ENCODE measurements around the gene CLEC16A. TPM values are rescaled to one million over a fixed set of nuclear protein-coding genes. Genes with fewer than 3 reads are reported as not detected.

Gene CLEC16A
- polyA plus RNA-seq, 3 donors = 3.4 to 12.0 (median 5.8) TPM

DNA sequence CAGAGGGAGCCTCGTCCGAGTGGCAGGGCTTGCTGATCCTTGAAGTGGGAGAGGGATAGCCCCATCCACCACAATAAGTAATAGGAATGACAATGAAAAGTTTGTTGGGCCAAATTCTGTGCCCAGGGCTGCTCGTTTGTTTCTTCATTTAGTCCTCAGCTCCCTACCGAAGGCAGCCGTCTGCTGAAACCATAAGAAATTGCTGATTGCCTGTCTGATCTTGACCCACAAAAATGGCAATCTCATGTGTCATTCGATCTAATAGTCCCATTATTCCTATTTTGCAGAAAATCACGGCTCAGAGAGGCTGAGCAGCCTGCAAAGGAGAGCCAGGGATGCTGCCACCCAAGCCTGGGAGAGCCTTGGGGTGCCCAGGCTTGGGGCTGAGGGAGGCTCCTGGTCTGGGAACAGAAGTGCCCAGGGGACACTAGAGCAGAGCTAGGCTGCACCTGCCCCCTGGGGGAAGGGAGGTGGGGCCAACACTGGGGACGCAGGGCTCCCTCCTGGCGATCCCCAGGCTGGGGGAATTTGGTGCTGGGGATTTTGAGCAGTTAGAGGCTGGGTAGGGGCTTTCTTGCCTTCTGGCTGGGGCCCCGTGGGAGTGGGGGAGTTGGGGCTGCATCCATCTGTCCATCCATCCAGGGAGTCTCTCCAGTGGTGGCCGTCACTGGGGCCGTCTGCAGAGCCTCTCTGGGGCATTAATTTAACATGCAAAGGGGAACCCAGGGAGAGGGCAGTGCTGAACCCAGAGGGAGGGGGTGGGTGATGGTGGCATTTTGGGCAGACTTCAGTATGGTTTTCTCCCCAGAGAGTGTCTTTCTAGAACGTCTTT lies 258.1 kb downstream of the CLEC16A start:
- Histone ChIP-seq H3K27ac (ENCODE audit: low read depth in 1 of 2, low read length in 2 of 2) (peak overlapping the region; percentile 21 to 59), H3K9me3 (replicated peaks in 1 of 2; ENCODE audit: control insufficient read depth in 1 of 2, insufficient read depth in 1 of 2, low read length in 2 of 2) (peaks cover 0 to 3% of the 10 kb centered on the region in 2 donors), H4K20me1 (ENCODE audit: insufficient read depth, low read length) (no peaks in the 10 kb centered on the region), H2AFZ (ENCODE audit: insufficient read depth, low read depth, low read length, poor library complexity, severe bottlenecking) (peak overlapping the region; percentile 41), H3K9ac (ENCODE audit: insufficient read depth, low read length, poor library complexity, severe bottlenecking) (peak overlapping the region; percentile 31), H3K27me3 (ENCODE audit: control insufficient read depth in 2 of 2, insufficient read depth in 2 of 2, low read length in 2 of 2) (no peaks in the 10 kb centered on the region), H3K36me3 (replicated peaks in 1 of 2; ENCODE audit: control insufficient read depth in 1 of 2, insufficient read depth in 2 of 2, low read length in 2 of 2) (no peaks in the 10 kb centered on the region), H3K4me2 (replicated peaks; ENCODE audit: extremely low read depth, low read length, poor library complexity, severe bottlenecking) (peak overlapping the region; percentile 59), H3K4me1 (ENCODE audit: control insufficient read depth in 1 of 2, insufficient read depth in 2 of 2, low read length in 2 of 2) (peaks cover 66 to 71% of the 10 kb centered on the region in 2 donors), H3K4me3 (replicated peaks in 1 of 3; ENCODE audit: low read depth in 2 of 3, low read length in 3 of 3) (peak overlapping the region in 1 of 3 experiments; percentile 48), H3K79me2 (ENCODE audit: insufficient read depth, low read length) (no peaks in the 10 kb centered on the region)
- intact Hi-C loops (cut with micrococcal nuclease) = loop anchor here in 1 of 2 donors (10.0 kb wide), 1 partner anchor 52 kb away; the partner anchor contains the start of gene SOCS1
- WGBS (ENCODE audit: insufficient coverage) = 4% methylated on average over 9 of the region's 13 CpGs
- peaks cover 4 to 7% of the 10 kb centered on the region in 2 donors for H3K36me3 Mint-ChIP-seq
- TF ChIP-seq, protein P1, sequence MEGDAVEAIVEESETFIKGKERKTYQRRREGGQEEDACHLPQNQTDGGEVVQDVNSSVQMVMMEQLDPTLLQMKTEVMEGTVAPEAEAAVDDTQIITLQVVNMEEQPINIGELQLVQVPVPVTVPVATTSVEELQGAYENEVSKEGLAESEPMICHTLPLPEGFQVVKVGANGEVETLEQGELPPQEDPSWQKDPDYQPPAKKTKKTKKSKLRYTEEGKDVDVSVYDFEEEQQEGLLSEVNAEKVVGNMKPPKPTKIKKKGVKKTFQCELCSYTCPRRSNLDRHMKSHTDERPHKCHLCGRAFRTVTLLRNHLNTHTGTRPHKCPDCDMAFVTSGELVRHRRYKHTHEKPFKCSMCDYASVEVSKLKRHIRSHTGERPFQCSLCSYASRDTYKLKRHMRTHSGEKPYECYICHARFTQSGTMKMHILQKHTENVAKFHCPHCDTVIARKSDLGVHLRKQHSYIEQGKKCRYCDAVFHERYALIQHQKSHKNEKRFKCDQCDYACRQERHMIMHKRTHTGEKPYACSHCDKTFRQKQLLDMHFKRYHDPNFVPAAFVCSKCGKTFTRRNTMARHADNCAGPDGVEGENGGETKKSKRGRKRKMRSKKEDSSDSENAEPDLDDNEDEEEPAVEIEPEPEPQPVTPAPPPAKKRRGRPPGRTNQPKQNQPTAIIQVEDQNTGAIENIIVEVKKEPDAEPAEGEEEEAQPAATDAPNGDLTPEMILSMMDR (IDR thresholded peaks at IDR 0.05) = no peak
- peak in 1 of 3 donors; percentile 67 for DNase-seq
- peaks cover 1 to 3% (median 3%) of the 10 kb centered on the region in 7 donors for H3K9me3 Mint-ChIP-seq
- peak overlapping the region; percentile 50 to 84 for H3K4me3 Mint-ChIP-seq
- H3K27me3 Mint-ChIP-seq (ENCODE audit: low read depth in 3 of 3) = peaks cover 0 to 5% (median 5%) of the 10 kb centered on the region in 3 donors
- H3K27ac Mint-ChIP-seq = peak overlapping the region; percentile 74 to 90 (median 88)
- H3K4me1 Mint-ChIP-seq = peaks cover 78% of the 10 kb centered on the region

DNA sequence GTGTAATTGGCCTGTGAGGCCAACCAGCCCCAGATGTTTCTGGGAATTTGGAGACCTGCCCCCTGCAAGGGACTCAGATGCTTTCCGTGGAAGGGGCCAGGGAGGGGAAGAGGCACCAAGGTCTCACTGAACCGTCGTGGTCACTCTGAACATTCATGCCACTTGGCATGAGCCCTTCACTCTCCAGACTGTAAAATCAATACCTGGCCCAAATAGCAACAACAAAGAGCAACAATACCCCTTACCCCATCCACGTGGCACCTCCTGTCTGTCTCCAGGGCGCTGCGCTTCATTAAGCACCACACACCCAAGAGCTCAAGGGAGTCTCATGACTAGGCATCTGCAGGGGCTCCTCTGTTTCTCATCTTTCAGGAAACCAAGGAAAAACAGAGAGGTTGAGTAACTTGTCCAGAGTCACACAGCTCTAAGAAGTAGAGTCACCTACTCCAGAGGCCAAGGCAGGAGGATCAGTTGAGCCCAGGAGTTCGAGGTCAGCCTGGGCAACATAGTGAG lies 258.8 kb downstream of the CLEC16A start:
- WGBS (ENCODE audit: insufficient coverage) = 83% methylated on average over 4 of the region's 7 CpGs
- Histone ChIP-seq H4K20me1 (ENCODE audit: insufficient read depth, low read length) (no peaks in the 10 kb centered on the region), H3K9me3 (replicated peaks in 1 of 2; ENCODE audit: control insufficient read depth in 1 of 2, insufficient read depth in 1 of 2, low read length in 2 of 2) (peaks cover 0 to 8% of the 10 kb centered on the region in 2 donors), H3K4me3 (replicated peaks in 1 of 3; ENCODE audit: low read depth in 2 of 3, low read length in 3 of 3) (peak overlapping the region in 1 of 3 experiments; percentile 48), H2AFZ (ENCODE audit: insufficient read depth, low read depth, low read length, poor library complexity, severe bottlenecking) (no peak overlapping the region), H3K4me1 (ENCODE audit: control insufficient read depth in 1 of 2, insufficient read depth in 2 of 2, low read length in 2 of 2) (peaks cover 69 to 77% of the 10 kb centered on the region in 2 donors), H3K9ac (ENCODE audit: insufficient read depth, low read length, poor library complexity, severe bottlenecking) (no peak overlapping the region), H3K4me2 (replicated peaks; ENCODE audit: extremely low read depth, low read length, poor library complexity, severe bottlenecking) (no peak overlapping the region), H3K79me2 (ENCODE audit: insufficient read depth, low read length) (no peaks in the 10 kb centered on the region), H3K36me3 (replicated peaks in 1 of 2; ENCODE audit: control insufficient read depth in 1 of 2, insufficient read depth in 2 of 2, low read length in 2 of 2) (no peaks in the 10 kb centered on the region), H3K27ac (ENCODE audit: low read depth in 1 of 2, low read length in 2 of 2) (no peak overlapping the region), H3K27me3 (ENCODE audit: control insufficient read depth in 2 of 2, insufficient read depth in 2 of 2, low read length in 2 of 2) (no peaks in the 10 kb centered on the region)
- peaks cover 5 to 9% (median 7%) of the 10 kb centered on the region in 7 donors for H3K9me3 Mint-ChIP-seq
- H3K27me3 Mint-ChIP-seq (ENCODE audit: low read depth in 3 of 3) = peaks cover 0 to 5% (median 3%) of the 10 kb centered on the region in 3 donors
- H3K4me3 Mint-ChIP-seq = peak overlapping the region in 1 of 2 donors; percentile 84
- TF ChIP-seq, protein P1 (IDR thresholded peaks at IDR 0.05) = no peak
- DNase-seq = peak in 1 of 3 donors; percentile 26
- intact Hi-C loops (cut with micrococcal nuclease) = loop anchor here in 1 of 2 donors (10.0 kb wide), 1 partner anchor 52 kb away; the partner anchor contains the start of gene SOCS1
- peaks cover 78% of the 10 kb centered on the region for H3K4me1 Mint-ChIP-seq
- peak overlapping the region in 2 of 7 donors; percentile 36 to 53 for H3K27ac Mint-ChIP-seq
- H3K36me3 Mint-ChIP-seq = peaks cover 3 to 7% of the 10 kb centered on the region in 2 donors

Data from CD14-positive monocyte (primary cell).